Left cardiac atrium (tissue), 4 donors: ENCODE measurements around the gene HOXC6. TPM values are rescaled to one million over a fixed set of nuclear protein-coding genes. Genes with fewer than 3 reads are reported as not detected.

Experiments used
- ATAC-seq, 2 donors: fragments of 200-7000 bp; cut with Tn5 transposase; one replicate each; pipeline ENCODE4 v1.9.1; 2020; ENCODE audit warnings: mild to moderate bottlenecking in 2 of 2, moderate library complexity in 2 of 2
- DNase-seq: peaks from one replicate; pipeline ENCODE4 v3.0.0-alpha.2; 2020
- intact Hi-C, 2 donors: fragments of 100-400 bp; cut with DNase I; formaldehyde crosslinking; loops; one replicate each; pipeline versions ENCODE4 v1.14.1 to v1.15.1; 2022 to 2023
- total RNA-seq, 2 donors: library from RNA; stranded (reverse); fragmentation: NEBNext Ultra II Directional; extraction: Animal tissue kit (Norgen Biotek cat#: 25700); gene quantifications; one replicate each; pipeline ENCODE4 v1.2.1, GENCODE V29; 2021
- donor health status: DM: no; HTN: yes; CAD: no.
- donor health status: DM: no; HTN: yes; CAD: no; lungs with severe emphysema.
- donor health status: DM: yes; HTN: yes; CAD: no.
- donor health status: Dilated cardiomyopathy.

Gene HOXC6
- total RNA-seq, 2 donors from 2014 or later: 0.50 TPM; not detected in 1

DNA sequence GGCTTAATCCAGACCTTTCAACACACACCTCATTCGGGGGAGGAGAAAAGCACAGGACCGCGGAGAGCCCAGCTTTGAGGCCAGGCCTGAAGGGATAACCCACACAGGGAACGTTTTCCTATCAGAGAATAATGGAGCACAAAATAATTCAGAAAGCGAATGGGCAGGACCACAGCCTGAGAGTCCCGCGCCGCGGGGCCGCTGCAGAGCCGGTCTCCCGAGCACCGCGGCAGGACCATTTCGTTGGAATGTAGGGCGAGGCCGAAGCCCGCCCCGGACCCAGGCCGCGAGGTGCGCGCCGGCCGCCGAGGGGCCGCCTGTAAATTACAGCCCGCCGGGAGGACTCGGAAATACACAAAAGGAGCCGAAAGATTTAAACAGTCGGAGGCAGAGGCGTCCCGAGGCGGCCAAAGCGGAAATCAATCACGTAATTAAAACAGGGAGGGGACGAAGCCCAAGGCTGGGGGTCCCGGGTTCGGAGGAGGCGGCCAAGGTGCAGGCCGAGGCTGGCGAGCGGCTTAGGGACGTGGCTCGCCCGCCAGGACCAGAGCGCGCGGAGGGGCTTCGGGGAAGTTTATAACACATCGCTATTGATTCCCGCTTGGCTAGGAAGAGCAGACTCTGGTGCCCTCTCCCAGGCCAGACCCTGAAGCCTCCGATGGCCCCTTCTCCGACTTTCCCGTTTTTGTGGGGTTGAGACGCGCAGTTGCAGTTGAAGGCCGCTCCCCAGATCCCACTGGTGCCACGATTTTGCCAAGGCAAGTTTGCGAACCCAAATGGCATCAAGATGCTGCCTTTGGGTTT lies 19.1 kb downstream of the HOXC6 start:
- ATAC-seq (peak in 1 of 2 donors; percentile 8), DNase-seq (no peak)
- intact Hi-C loops: no loop called here

DNA sequence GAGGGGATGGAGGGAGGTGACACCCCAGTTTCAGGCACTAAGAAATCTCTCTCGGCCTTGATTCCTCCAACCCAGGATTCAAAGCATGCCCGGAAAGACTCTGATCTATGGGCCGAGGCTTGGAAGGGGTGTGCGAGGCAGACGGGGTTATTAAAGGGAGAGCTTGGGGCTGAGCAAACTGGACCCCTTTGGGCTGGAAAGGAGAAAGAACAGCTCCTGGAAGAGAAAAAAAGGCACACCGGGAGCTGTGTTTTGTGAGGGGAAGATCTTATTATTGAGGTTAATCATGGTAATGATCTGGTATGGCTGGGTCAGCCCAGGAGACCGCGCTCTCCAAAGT lies 19.7 kb downstream of the HOXC6 start:
- intact Hi-C loops: no loop called here
- no peak for ATAC-seq
- DNase-seq: no peak

DNA sequence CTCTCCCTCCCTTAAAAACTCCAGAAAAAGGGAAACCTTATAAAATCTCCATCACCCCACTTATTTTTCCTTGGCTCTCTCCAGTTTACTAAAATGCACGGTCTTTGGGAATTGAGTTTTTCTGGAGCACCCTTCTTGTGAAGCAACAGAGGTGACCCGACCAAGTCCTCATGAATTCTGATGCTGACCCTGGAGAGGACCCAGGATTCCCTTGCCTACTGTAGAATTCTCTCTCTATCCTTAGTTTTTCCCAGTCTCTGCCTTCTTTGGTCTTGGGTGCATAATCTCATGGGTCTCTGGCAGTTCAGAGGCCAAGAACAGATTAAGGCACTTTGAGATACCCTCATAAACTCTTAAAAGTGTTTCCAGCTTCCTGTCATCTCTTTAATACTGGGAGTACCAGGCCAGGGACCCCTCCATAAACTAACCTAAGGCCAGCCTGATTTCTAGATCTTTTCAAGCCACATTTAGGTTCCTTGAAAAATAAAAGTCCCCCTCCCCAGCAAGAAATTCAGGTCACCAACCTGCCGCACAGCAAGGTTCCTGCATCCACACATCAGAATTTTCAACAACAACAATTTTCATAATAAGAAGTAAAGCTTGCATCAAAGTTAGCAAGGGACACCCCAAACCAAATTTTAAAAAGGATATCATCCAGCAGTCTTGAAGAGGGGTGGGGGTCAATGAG lies 20.3 kb downstream of the HOXC6 start:
- DNase-seq (no peak), ATAC-seq (no peak)
- intact Hi-C loops: no loop called here

DNA sequence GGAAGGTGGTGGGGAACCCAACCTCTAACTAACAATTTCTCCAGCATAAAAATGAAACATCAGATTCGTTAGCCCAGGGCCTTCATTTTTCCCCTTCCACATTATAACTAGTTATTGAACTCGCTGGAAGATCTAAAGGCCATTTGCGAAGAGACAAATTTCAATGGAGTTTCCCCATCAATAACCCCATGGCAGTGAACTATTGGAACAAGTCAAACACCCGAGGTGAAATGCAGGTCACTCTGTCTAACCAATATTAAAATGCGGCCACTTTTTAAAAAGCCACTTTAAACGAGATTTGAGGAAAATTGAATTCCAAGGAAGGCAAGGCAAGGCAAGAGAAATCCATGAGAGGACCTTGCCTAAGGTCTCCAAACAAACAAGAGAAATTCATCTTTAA lies 20.9 kb downstream of the HOXC6 start:
- ATAC-seq: no peak
- no peak for DNase-seq
- intact Hi-C loops: no loop called here

DNA sequence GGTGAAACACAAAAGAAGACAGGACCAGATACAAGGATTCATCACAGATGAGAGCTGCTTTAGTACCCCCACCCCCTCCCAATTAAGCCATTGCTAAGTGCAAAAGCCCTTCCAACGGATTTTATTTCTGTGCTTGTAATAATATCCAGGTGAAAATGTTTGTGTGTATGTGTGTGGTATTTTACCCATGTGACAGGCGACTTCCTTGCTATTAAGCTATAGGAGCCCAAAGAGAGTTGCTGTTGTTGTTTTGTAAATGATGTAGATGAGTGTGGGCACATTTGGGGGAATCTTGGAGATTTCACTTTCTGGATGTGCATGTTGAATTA lies 22.2 kb downstream of the HOXC6 start:
- intact Hi-C loops: no loop called here
- ATAC-seq (no peak), DNase-seq (no peak)

DNA sequence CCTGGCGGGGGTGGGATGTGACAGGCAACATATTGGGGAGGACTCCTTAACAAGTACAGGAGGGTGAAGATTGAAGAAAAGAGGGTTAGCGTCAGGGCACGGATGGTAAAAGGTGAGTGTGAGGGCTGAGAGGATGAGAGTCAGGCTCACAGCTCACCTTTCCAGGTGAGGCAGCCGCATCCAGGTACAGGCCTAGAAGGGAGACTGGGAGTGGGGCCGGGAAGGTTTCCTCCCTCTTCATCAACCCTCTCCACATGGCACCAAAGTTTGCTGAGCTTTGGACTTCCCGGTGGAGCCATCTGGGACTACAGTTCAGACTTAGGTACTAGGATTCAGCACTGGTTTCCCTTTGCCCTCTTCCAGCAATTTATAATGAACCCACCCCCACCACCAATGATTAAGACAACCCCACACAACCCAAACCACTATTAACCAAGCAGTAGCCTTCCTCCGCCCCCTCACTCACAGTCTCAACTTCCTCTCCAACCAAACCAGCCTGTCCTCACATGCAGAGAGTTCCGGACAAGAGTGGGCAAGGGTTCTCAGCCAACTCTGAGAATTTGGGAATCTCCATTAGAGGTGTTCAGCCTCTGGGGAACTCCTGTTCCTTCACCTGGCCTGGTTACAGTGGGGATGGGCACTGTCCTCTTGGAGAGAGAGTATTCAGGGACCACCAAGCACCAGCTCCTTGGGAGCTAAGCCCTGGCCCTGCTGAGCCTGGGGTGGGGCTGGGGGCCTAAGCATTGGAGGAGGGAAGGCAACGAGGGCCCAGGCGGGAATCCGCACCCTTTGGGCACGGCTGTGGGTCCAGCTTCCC lies 23.0 kb downstream of the HOXC6 start:
- ATAC-seq: no peak
- intact Hi-C loops: no loop called here
- DNase-seq: no peak

DNA sequence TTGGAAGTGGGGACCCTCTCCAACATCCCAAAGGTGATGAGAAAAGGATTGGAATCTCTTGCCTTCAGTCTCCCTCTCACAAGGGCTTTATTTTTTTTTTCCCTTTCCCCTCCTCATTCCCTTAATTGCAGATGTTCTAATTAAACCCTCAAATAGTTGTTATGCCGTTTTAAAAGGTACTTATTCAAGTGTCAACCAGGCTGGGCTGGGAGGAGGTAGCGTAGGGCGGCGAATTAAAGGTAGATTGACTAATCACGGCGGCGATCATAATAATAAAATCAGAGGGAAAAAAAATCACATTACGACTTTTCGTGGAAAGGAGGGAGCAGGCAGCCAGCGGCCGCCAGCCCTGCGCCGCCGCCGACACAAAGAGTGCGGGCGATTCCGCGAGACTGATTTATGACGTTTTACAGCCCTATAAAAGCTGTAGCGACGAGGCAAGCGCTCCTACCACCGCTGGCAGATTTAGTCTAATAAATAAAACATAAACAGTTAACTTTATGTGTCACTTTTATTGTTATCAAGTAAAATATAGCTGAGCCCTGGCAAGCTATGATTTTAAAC lies 23.7 kb downstream of the HOXC6 start:
- intact Hi-C loops: no loop called here
- no peak for ATAC-seq

DNA sequence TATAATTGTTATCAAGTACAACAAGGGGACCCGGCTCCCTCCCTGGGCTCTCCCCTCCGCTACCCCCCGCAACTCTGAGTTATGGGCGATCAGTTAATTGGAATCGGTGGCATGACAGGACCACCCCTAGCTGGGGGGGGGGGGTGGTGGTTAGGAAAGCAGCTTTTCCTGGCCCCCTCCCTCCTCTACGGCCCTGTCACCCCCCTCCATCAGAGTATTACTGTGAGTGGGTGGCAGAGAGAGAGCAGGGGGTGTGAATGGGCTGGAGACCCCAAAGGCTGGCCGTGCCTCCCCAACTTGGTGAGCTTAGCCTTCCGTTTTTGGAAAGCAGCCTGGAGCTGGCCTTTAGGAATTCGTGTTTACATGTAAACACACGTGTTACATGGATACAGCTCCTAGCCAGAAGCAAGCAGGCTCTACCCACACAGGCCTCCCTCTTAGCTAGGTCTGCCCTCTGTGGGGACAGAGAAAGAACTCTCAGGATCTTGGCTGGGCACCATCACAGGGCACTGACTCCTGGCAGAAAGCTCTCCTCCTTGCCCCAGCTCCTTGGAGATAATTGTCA lies 24.3 kb downstream of the HOXC6 start:
- intact Hi-C loops: no loop called here
- no peak for DNase-seq
- no peak for ATAC-seq

More for the DNA sequence above, 23.7 kb downstream of the HOXC6 start:
- DNase-seq: no peak

DNA sequence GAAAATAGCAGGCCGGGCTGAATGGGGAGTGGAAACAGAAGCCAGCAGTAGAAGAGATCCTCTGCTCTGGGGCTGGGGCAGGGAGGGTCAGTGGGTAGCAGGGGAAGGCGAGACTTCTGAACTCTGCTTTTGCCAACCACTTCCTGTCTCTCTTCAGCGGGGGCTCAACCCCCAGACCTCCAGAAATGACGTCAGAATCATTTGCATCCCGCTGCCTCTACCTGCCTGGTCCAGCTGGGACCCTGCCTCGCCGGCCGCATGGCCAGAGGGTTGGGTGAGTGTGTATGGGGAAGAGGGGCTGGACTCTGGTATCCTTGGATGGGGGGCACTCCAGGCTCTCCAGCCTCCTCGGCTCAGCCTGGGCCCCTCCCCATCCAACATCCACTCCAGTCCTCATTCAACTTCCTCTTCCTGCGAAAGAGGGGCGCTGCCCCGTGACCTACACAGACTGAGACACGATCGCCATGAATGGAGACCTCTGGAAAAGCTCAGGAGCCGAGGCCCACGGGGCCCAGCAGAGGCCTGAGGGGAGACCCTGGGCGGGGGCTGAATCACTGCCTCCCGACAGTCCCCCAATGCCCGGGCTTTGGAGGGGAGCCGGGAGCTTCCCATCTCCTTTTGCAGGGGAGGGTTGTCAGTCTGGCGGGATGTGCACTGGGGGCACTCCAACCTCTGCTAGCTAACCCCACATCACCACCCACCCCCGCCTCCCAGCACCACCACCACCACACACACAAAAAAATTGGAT lies 24.9 kb downstream of the HOXC6 start:
- intact Hi-C loops: no loop called here
- ATAC-seq (peak; percentile 38 to 60), DNase-seq (no peak)

DNA sequence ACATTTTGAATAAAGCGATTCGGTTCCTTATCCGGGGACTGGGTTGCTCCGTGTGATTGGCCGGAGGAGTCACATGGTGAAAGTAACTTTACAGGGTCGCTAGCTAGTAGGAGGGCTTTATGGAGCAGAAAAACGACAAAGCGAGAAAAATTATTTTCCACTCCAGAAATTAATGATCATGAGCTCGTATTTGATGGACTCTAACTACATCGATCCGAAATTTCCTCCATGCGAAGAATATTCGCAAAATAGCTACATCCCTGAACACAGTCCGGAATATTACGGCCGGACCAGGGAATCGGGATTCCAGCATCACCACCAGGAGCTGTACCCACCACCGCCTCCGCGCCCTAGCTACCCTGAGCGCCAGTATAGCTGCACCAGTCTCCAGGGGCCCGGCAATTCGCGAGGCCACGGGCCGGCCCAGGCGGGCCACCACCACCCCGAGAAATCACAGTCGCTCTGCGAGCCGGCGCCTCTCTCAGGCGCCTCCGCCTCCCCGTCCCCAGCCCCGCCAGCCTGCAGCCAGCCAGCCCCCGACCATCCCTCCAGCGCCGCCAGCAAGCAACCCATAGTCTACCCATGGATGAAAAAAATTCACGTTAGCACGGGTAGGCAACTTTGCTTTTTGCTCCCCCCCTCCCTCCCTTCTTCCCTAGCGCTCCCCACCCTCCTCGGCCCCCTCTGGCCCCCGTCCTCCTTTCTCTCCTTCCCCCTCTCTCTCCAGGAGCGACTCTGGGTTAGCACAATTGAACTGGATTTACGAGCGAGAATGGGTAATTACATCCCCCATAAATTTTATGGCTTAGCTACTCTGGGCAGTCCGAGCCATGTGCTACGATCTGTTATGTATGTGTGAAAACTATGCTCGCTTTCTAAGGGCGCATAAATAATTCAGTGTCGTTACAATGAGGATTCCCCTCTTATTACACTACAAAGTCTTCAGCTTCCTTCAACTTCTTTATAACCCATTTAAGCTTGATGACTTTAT lies 25.8 kb downstream of the HOXC6 start, which contains the start of gene HOXC4:
Gene HOXC4, plus strand, starts transcription at position 85 of the 991 bp plus-strand sequence. Its CDS starts 88 bp downstream, at position 173.
- intact Hi-C loops: no loop called here
- no peak for DNase-seq
- ATAC-seq: peak; percentile 78 to 85

DNA sequence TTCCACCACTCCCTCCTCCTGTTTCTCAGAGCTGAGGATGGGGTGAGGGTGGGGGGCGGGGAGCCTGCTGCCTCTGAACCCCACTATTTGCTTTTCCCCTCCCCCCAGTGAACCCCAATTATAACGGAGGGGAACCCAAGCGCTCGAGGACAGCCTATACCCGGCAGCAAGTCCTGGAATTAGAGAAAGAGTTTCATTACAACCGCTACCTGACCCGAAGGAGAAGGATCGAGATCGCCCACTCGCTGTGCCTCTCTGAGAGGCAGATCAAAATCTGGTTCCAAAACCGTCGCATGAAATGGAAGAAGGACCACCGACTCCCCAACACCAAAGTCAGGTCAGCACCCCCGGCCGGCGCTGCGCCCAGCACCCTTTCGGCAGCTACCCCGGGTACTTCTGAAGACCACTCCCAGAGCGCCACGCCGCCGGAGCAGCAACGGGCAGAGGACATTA lies 26.5 kb downstream of the HOXC6 start:
- intact Hi-C loops: no loop called here
- DNase-seq: no peak
- no peak for ATAC-seq

DNA sequence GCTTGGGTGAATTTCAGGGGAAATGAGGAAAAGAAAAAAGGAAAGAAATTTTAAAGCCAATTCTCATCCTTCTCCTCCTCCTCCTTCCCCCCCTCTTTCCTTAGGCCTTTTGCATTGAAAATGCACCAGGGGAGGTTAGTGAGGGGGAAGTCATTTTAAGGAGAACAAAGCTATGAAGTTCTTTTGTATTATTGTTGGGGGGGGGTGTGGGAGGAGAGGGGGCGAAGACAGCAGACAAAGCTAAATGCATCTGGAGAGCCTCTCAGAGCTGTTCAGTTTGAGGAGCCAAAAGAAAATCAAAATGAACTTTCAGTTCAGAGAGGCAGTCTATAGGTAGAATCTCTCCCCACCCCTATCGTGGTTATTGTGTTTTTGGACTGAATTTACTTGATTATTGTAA lies 27.3 kb downstream of the HOXC6 start:
- ATAC-seq (no peak), DNase-seq (no peak)
- intact Hi-C loops: no loop called here

DNA sequence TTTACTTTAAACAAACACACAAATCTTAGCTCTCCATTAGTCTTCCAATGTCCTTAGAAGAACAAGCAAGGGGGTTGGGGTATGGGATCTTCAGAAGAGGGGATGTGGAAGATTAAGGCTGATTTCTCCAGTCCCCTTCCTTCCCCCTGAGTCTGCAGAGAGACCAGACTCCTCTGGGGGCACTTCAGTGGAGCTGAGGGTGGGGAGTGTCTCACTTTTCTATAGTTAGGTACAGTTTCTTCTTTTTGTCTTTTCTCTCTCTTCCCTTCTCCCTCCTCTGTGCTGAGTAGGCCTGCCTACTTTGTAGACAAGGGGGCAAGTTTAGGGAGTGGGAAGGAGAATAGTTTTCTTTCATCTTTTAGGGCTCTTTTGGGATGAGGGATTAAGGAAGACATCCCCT lies 27.9 kb downstream of the HOXC6 start:
- DNase-seq: no peak
- no peak for ATAC-seq
- intact Hi-C loops: no loop called here

DNA sequence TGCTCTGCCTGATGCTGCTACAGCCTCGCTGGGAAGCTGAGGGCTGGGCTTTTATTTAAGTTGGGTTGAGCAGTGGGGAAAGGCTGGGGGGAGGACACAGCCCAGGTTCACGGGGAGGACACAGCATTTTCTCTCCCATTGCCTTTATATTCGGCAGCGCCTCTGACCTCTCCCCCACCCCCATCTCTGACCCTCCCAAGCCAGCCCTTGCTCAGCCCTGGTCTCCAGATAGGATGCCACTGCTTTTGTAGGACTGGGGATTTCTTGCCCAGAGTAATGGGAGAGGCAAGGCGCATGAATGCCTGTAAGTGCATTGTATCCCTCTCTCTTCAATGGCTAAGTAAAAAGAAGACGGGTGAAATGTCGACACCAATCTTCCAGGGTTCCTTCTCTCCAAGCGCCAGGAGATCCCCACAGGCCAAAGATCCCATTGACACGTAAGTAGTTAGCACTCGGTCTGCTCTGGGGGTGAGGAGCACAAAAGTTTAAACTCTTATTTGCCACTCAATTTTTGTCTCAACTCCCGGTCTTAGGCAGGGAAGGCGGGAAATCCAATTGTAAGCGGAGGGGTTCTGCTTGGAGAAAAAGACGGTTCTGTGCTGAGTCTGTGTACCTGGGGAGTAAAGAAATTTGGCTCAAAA lies 30.0 kb downstream of the HOXC6 start:
- no peak for ATAC-seq
- DNase-seq: no peak
- intact Hi-C loops: no loop called here

DNA sequence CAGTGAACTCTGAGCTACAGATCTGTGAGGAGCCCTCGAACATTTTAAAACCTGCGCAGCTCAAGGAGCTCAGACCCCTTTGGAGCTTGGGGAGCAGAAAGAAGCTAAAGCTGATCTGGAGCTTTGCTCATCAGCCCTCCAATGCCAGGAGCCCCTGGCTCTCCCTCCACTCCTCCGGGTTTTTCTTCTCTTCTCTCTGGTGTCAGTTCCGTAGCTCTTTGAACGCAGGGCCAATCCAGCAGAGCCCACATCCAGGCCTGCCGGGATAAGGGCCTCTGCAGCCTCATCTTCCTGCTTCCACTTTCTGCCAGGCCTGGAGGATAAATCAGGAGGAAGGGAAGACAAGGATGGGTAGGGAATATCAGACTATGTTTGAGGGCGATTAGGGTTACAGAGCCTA lies 31.4 kb downstream of the HOXC6 start:
- intact Hi-C loops: no loop called here
- DNase-seq (no peak), ATAC-seq (no peak)

DNA sequence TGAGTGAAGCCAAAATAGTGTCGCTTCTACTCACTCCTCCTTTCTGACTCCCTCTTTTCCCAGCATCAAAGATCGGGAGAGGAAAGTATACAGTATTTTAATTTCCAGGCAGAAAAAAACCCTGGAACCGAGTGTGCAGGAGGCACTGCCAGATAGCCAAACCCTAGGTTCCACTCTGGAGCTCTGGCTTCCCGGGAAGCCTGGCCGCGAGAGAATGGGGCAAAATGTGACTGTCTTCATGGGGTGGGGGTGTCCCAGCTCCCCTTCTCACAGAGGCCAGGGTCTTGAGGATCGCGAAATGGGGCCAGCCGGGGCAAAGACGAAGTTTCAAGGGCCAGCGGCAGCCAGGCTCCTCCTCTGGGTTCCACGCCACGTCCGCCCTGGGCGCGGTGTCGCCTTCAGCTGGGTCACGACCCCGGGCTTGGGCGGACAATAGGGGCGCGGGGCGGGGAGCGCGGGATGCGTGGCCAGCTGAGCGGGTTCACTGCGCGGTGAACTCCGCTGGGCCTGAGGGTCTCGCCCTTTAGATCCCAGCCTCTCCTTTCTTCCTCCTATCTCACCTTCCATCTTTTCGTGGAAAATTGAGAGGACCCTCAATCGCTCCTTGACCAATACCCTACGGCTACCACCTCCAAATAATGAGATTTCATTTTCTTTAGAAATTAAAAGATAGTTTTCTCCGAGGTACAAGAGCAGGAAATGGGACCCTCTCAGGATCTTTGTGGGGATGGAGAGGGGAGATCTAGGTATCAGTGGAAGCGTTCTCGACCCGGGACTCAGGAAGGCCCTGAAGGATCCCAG lies 32.1 kb downstream of the HOXC6 start:
- DNase-seq (no peak), ATAC-seq (no peak)
- intact Hi-C loops: no loop called here
